Osteoblast (primary cell): Measurements from ENCODE around the gene RALA. TPM values are rescaled to one million over a fixed set of nuclear protein-coding genes. Genes with fewer than 3 reads are reported as not detected.

ENCODE experiments used
- DNase-seq: peaks from one replicate; pipeline ENCODE4 v3.0.0; 2011; ENCODE audit warnings: low spot score, mixed read lengths; ENCODE audit not compliant: insufficient read length; ENCODE audit errors: missing footprints
- H2AFZ ChIP-seq: 2 replicates; pipeline ENCODE4 v1.6.0; 2011; ENCODE audit warnings: mild to moderate bottlenecking, low read length
- H3K27ac ChIP-seq: 2 replicates; pipeline ENCODE4 v1.5.1; 2011; ENCODE audit warnings: mild to moderate bottlenecking, low read depth, low read length, moderate library complexity
- H3K27me3 ChIP-seq: 2 replicates; pipeline ENCODE4 v1.6.0; 2012; ENCODE audit warnings: mild to moderate bottlenecking, control low read depth, inconsistent platforms, low read length, moderate library complexity; ENCODE audit not compliant: insufficient read depth
- H3K36me3 ChIP-seq: 2 replicates; pipeline ENCODE4 v1.5.1; 2011; ENCODE audit warnings: mild to moderate bottlenecking, low read length, control low read depth, moderate library complexity; ENCODE audit not compliant: insufficient read depth
- H3K4me1 ChIP-seq: 2 replicates; pipeline ENCODE4 v1.5.1; 2011; ENCODE audit warnings: mild to moderate bottlenecking, low read length, control low read depth, moderate library complexity; ENCODE audit not compliant: insufficient read depth
- H3K4me2 ChIP-seq: 2 replicates; pipeline ENCODE4 v1.6.0; 2011; ENCODE audit warnings: mild to moderate bottlenecking, low read length; ENCODE audit not compliant: insufficient read depth
- H3K4me3 ChIP-seq: fragments of 200-600 bp; sonication (generic); 3 replicates; pipeline ENCODE4 v1.5.1; 2012; ENCODE audit warnings: mild to moderate bottlenecking, low read length, inconsistent platforms; ENCODE audit not compliant: insufficient read depth
- H3K79me2 ChIP-seq: 2 replicates; pipeline ENCODE4 v1.6.0; 2012; ENCODE audit warnings: mild to moderate bottlenecking, low read length, control low read depth, inconsistent platforms; ENCODE audit not compliant: insufficient read depth
- H3K9me3 ChIP-seq: 2 replicates; pipeline ENCODE4 v1.5.1; 2011; ENCODE audit warnings: low read depth, low read length, control low read depth
- H4K20me1 ChIP-seq: 2 replicates; pipeline ENCODE4 v1.6.0; 2012; ENCODE audit warnings: mild to moderate bottlenecking, low read length, control low read depth; ENCODE audit not compliant: insufficient read depth
- total RNA-seq: library from RNA; depleted of rRNA; stranded (reverse); fragments of >200 nt; gene quantifications from 2 replicates; pipeline ENCODE4 v1.2.3, GENCODE V29; 2012
- TF ChIP-seq, protein P1 (sequence below): IDR thresholded peaks from 2 replicates; pipeline ENCODE4 v1.5.1; 2011; ENCODE audit warnings: mild to moderate bottlenecking, low read depth, low read length, moderate library complexity; ENCODE audit errors: extremely low read depth

Gene RALA
- total RNA-seq, 1 donor, result 38.4 TPM

DNA sequence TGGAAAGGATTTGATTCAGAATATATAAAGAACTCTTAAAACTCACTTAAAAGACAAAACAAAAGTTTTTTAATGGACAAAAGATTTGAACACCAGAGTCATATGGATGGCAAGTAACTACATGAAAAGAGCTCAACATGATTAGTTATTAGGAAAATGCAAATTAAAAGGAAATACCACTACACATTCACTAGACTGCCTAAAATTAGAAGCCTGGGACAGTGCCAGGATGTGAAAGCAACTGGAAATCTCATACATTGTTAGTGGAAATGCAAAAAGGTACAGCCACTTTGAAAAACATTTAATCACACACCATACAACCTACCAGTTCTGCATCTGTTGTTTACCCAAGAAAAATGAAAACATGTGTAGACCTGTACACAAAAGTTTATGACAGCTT, 48.8 kb downstream of the RALA start:
- Histone ChIP-seq H3K4me1 (peaks cover 7% of the 10 kb centered on the region), H3K9me3 (no peaks in the 10 kb centered on the region), H3K79me2 (peaks cover 75% of the 10 kb centered on the region), H3K27ac (no peak overlapping the region), H2AFZ (no peak overlapping the region), H3K4me3 (no peak overlapping the region), H3K4me2 (no peak overlapping the region), H4K20me1 (peaks cover 16% of the 10 kb centered on the region), H3K27me3 (no peaks in the 10 kb centered on the region), H3K36me3 (no peaks in the 10 kb centered on the region)
- DNase-seq, result no peak
- TF ChIP-seq, protein P1, sequence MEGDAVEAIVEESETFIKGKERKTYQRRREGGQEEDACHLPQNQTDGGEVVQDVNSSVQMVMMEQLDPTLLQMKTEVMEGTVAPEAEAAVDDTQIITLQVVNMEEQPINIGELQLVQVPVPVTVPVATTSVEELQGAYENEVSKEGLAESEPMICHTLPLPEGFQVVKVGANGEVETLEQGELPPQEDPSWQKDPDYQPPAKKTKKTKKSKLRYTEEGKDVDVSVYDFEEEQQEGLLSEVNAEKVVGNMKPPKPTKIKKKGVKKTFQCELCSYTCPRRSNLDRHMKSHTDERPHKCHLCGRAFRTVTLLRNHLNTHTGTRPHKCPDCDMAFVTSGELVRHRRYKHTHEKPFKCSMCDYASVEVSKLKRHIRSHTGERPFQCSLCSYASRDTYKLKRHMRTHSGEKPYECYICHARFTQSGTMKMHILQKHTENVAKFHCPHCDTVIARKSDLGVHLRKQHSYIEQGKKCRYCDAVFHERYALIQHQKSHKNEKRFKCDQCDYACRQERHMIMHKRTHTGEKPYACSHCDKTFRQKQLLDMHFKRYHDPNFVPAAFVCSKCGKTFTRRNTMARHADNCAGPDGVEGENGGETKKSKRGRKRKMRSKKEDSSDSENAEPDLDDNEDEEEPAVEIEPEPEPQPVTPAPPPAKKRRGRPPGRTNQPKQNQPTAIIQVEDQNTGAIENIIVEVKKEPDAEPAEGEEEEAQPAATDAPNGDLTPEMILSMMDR, result no peak

DNA sequence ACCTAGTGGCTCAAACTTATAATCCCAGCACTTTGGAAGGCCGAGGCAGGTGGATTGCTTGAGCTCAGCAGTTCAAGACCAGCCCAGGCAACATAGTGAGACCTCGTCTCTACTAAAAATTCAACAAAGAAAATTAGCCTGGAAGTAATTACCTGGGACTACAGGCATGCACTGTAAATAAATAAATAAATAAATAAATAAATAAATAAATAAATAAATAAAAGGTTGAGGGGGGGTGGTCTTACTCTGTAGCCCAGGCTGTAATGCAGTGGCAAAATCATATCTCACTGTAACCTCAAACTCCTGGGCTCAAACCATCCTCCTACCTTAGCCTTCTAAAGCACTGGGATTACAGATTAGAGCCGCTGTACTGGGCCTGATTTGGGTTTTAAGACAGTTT, 50.5 kb downstream of the RALA start:
- no peak overlapping the region for H3K4me2 ChIP-seq
- no peak overlapping the region for H3K4me3 ChIP-seq
- no peak overlapping the region for H2AFZ ChIP-seq
- DNase-seq, result no peak
- H3K9me3 ChIP-seq, result no peaks in the 10 kb centered on the region
- H3K36me3 ChIP-seq, result no peaks in the 10 kb centered on the region
- no peaks in the 10 kb centered on the region for H3K4me1 ChIP-seq
- H3K27me3 ChIP-seq, result no peaks in the 10 kb centered on the region
- H4K20me1 ChIP-seq, result peaks cover 18% of the 10 kb centered on the region
- peak overlapping the region; percentile 19 for H3K27ac ChIP-seq
- TF ChIP-seq, protein P1, result no peak
- H3K79me2 ChIP-seq, result peaks cover 72% of the 10 kb centered on the region

DNA sequence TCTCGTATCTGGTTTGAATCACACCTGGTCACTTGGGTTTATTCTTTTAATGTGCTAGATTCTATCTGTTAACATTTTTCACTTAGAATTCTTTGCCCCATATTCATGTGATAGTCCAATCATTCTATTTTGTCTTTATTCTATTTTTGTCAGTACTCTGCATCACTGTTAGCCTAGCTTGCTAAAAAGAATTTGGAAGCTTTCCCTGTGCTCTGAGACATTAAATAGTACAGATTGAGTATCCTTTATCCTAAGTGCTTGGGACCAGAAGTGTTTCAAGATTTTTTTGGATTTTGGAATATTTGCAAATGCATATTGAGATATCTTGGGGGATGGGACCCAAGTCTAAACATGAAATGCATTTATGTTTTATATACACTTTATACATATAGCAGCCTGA, 51.0 kb downstream of the RALA start:
- Histone ChIP-seq H4K20me1 (peaks cover 18% of the 10 kb centered on the region), H3K27me3 (no peaks in the 10 kb centered on the region), H3K79me2 (peaks cover 73% of the 10 kb centered on the region), H3K4me2 (no peak overlapping the region), H3K36me3 (no peaks in the 10 kb centered on the region), H2AFZ (no peak overlapping the region), H3K27ac (peak overlapping the region; percentile 19), H3K4me3 (no peak overlapping the region), H3K9me3 (no peaks in the 10 kb centered on the region), H3K4me1 (no peaks in the 10 kb centered on the region)
- DNase-seq, result peak; percentile 32
- TF ChIP-seq, protein P1, result no peak

DNA sequence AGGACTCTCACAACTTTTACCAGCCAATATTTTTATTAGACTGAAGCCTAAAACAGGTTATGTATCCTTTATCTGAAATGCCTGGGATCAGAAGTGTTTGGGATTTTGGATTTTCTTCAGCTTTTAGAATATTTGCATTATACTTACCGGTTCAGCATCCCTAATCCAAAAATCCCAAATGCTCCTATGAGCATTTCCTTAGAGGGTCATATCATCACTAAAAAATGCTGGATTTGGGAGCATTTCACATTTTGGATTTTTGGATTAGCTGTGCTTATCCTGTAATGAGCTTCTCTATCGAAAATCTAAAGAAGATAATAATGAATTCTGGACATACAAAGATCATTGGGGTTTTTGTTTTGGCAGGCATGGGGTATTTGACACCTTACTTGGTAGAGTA, 53.0 kb downstream of the RALA start:
- Histone ChIP-seq H3K27me3 (no peaks in the 10 kb centered on the region), H4K20me1 (peaks cover 18% of the 10 kb centered on the region), H3K27ac (no peak overlapping the region), H3K9me3 (no peaks in the 10 kb centered on the region), H2AFZ (no peak overlapping the region), H3K4me1 (no peaks in the 10 kb centered on the region), H3K4me2 (no peak overlapping the region), H3K79me2 (peaks cover 76% of the 10 kb centered on the region), H3K4me3 (no peak overlapping the region), H3K36me3 (no peaks in the 10 kb centered on the region)
- TF ChIP-seq, protein P1, result no peak
- no peak for DNase-seq
